ENCODE data around the gene CNDP1.

- TF ChIP-seq CTCF (IDR thresholded peaks at IDR 0.05): peak; percentile 17 to 62 (median 44)
- no peak for TF ChIP-seq POLR2A (IDR thresholded peaks at IDR 0.05)
Measured at GRCh38 chr18:74493689-74494088, 40.6 kb upstream of the CNDP1 start.
